AG04449 (cell line): ENCODE measurements around the gene PCED1A.

Experiments used
- CTCF ChIA-PET: fragments of 350-600 bp; formaldehyde crosslinking; extraction: SDS; loops from one replicate; lab custom pipeline; 2021; ENCODE audit warnings: antibody characterized with exemption; lab: Yijun Ruan, JAX
- POLR2A ChIA-PET: fragments of 400-600, 350-600 bp; formaldehyde crosslinking; extraction: SDS; loops from one replicate; lab custom pipeline; 2020; ENCODE audit warnings: antibody characterized with exemption, inconsistent platforms; lab: Yijun Ruan, JAX
- DNase-seq: peaks from one replicate; pipeline ENCODE4 v3.0.0-alpha.2; 2010; ENCODE audit warnings: low read depth, low spot score
- H3K4me3 ChIP-seq: 2 replicates; pipeline ENCODE4 v1.5.1; 2011; ENCODE audit warnings: low read depth, mild to moderate bottlenecking, control low read depth, low read length
- CTCF ChIP-seq: IDR thresholded peaks from one replicate; pipeline ENCODE4 v1.5.1; 2011; ENCODE audit warnings: mild to moderate bottlenecking, moderate library complexity, low read length, control low read depth, inconsistent platforms; ENCODE audit not compliant: insufficient read depth; ENCODE audit errors: missing control alignments

Gene PCED1A

DNA sequence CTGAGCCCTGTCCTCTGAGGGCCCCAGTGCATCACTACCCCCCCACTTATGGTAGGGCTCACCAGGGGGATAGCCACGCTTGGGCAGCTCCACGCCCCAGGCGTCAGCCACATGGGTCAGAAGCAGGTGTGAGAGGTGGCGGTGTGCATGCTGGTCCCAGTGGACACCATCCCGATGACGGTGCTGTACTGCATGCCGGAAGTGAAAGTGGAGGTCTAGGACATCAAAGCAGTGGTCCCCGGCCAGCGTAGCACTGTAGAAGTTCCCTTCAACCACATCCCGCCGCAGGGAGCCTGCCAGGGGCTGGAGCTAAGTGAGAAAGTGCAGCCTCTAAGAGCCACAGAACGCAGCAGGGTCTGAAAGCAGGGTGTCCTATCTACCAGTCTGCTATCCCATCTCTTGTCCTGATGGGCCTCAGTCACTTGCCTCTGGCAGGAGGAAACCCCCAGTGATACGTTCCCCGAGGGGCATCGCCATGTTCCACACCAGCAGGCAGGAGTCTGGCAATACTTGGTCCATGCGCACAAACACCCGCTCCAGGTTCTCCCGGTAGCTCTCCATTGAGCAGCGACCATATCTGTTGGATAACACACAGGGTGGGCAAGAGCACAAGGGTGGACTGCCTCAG, 2.2 kb downstream of the PCED1A start:
- H3K4me3 ChIP-seq: no peak overlapping the region
- TF ChIP-seq CTCF: no peak
- no peak for DNase-seq
- ChIA-PET POLR2A (interaction anchor here (1.0 kb wide), 1 partner anchor 11 kb away, joined by 3 read pairs; no protein-coding TSS in a partner anchor), CTCF (interaction anchor here (1.4 kb wide), 1 partner anchor 14 kb away, joined by 3 read pairs; no protein-coding TSS in a partner anchor)

- TF ChIP-seq CTCF: no peak
- CTCF ChIA-PET: interaction anchor here (1.1 to 1.4 kb wide), 2 partner anchors 15 to 25 kb away, joined by 3 read pairs; no protein-coding TSS in a partner anchor
- no peak overlapping the region for H3K4me3 ChIP-seq
- DNase-seq: no peak
- POLR2A ChIA-PET: no interaction called here
These were observed 3.1 kb downstream of the PCED1A start for GRCh38 chr20:2837221-2837960.

- ChIA-PET CTCF (interaction anchor here (1.1 kb wide), 2 partner anchors 24 to 84 kb away, joined by 3 read pairs; no protein-coding TSS in a partner anchor), POLR2A (no interaction called here)
- no peak overlapping the region for H3K4me3 ChIP-seq
- DNase-seq: no peak
- TF ChIP-seq CTCF: no peak
These were observed 4.4 kb downstream of the PCED1A start for GRCh38 chr20:2836035-2836434.

GRCh38 chr20:2835331-2835796, 5.1 kb downstream of the PCED1A start:
- TF ChIP-seq CTCF: no peak
- DNase-seq: no peak
- ChIA-PET CTCF (interaction anchor here (1.1 to 3.6 kb wide), 2 partner anchors 17 to 83 kb away, joined by 3 to 13 read pairs; no protein-coding TSS in a partner anchor), POLR2A (no interaction called here)
- no peak overlapping the region for H3K4me3 ChIP-seq

DNA sequence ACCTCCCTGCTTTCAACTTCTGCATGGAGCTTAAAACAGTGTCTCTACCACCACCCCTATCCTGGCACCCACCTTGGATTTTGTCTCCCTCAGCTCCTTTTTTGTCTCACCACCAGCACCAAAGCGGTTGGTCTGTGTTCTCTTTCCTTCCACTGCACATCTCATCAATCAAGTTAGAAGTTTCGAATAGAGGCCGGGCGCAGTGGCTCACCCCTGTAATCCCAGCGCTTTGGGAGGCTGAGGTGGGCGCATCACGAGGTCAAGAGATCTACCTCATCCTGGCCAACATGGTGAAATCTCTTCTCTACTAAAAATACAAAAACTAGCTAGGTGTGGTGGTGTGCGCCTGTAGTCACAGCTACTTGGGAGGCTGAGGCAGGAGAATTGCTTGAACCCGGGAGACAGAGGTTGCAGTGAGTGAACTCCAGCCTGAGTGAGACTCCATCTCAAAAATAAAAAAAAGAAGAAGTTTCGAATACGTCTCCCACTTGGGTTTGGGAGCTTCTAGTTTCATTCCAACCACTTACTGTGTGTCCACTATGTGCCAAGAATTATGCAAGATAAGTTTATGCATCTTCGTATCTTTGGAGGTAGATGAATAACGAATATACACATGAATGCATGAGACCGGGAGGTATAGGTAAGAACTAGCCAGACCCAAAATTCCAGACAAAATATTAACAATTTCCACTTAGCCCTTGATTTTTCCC, 5.9 kb downstream of the PCED1A start:
- TF ChIP-seq CTCF: no peak
- ChIA-PET CTCF (interaction anchor here (0.8 to 3.6 kb wide), 4 partner anchors 10 to 82 kb away, joined by 3 to 13 read pairs (median 5); no protein-coding TSS in a partner anchor), POLR2A (interaction anchor here (0.6 kb wide), 1 partner anchor 366 kb away, joined by 3 read pairs; no protein-coding TSS in a partner anchor)
- H3K4me3 ChIP-seq: no peak overlapping the region
- DNase-seq: no peak
